Small intestine (tissue), 7 donors: ENCODE results near the gene RRP12. TPM values are rescaled to one million over a fixed set of nuclear protein-coding genes. Genes with fewer than 3 reads are reported as not detected.

ENCODE experiments used
- DNase-seq, 2 donors: peaks; one replicate each; pipeline versions ENCODE4 v3.0.0 to v3.0.0-alpha.2; 2013
- FAIRE-seq: peaks from 2 replicates; lab custom pipeline; 2012; peaks lifted over from hg19 to GRCh38; lab: Jason Lieb, UNC
- H3K27ac ChIP-seq, 3 donors: one replicate each; pipeline ENCODE4 v1.5.1; 2013; ENCODE audit warnings: low read length in 2 of 3, mild to moderate bottlenecking in 2 of 3, control low read depth in 1 of 3, inconsistent platforms in 1 of 3, low read depth in 1 of 3, moderate library complexity in 1 of 3
- H3K27me3 ChIP-seq, 3 donors: one replicate each; pipeline ENCODE4 v1.6.1; 2013; ENCODE audit warnings: low read length in 3 of 3, inconsistent platforms in 1 of 3; ENCODE audit not compliant: control insufficient read depth in 3 of 3, insufficient read depth in 3 of 3
- H3K36me3 ChIP-seq, 3 donors: one replicate each; pipeline ENCODE4 v1.6.1; 2013; ENCODE audit warnings: low read length in 3 of 3, inconsistent platforms in 1 of 3, low read depth in 1 of 3, mild to moderate bottlenecking in 1 of 3, moderate library complexity in 1 of 3; ENCODE audit not compliant: control insufficient read depth in 3 of 3, insufficient read depth in 2 of 3
- H3K4me1 ChIP-seq, 3 donors: one replicate each; pipeline ENCODE4 v1.6.1; 2013; ENCODE audit warnings: low read length in 2 of 3, inconsistent platforms in 1 of 3, low read depth in 1 of 3, mild to moderate bottlenecking in 1 of 3, moderate library complexity in 1 of 3; ENCODE audit not compliant: control insufficient read depth in 3 of 3, insufficient read depth in 2 of 3
- H3K4me3 ChIP-seq, 3 donors: one replicate each; pipeline ENCODE4 v1.5.1; 2013; ENCODE audit warnings: low read length in 3 of 3, control low read depth in 1 of 3, inconsistent platforms in 1 of 3, low read depth in 1 of 3, mild to moderate bottlenecking in 1 of 3, moderate library complexity in 1 of 3
- H3K9me3 ChIP-seq, 2 donors: one replicate each; pipeline ENCODE4 v1.6.1; 2013; ENCODE audit warnings: low read depth in 1 of 2, low read length in 1 of 2; ENCODE audit not compliant: control insufficient read depth in 2 of 2, insufficient read depth in 1 of 2
- WGBS, 3 donors: extraction: QIAGEN DNeasy Blood & Tissue Kit; methylation state at CpG; one replicate each; pipeline ENCODE4 v1.1.7; 2013; 5-methylcytosine and 5-hydroxymethylcytosine counted together
- polyA plus RNA-seq, 4 donors: library from polyadenylated mRNA; stranded (reverse) in 3 of 4; unstranded in 1 of 4; fragments of 200-250 nt in 3 of 4; fragments of 120-200 nt in 1 of 4; gene quantifications; one replicate each; pipeline versions ENCODE4 v1.2.1 to v1.2.3, GENCODE V29; 2013
- donor health status: healthy with polysubstance abuse.
- donor health status: control.
- donor health status: control.
- donor health status: Bipolar disorder and iron deficiency.
- donor health status: healthy.

RRP12 gene
- polyA plus RNA-seq, 4 donors = 6.0 to 24.5 (median 12.5) TPM

- Histone ChIP-seq H3K27ac (no peak overlapping the region), H3K9me3 (no peaks in the 10 kb centered on the region), H3K4me1 (no peaks in the 10 kb centered on the region), H3K4me3 (no peak overlapping the region), H3K27me3 (no peaks in the 10 kb centered on the region), H3K36me3 (peaks cover 0 to 83% (median 8%) of the 10 kb centered on the region in 3 donors)
- DNase-seq (no peak), FAIRE-seq (no peak)
- 68 to 80% (median 74%) methylated on average over 3 of the region's 3 CpGs for WGBS, 3 donors
These were observed 42.4 kb downstream of the RRP12 start for GRCh38 chr10:97358781-97359180.

GRCh38 chr10:97358349-97358748, 42.8 kb downstream of the RRP12 start:
- Histone ChIP-seq H3K27ac (no peak overlapping the region), H3K9me3 (no peaks in the 10 kb centered on the region), H3K4me1 (no peaks in the 10 kb centered on the region), H3K36me3 (peaks cover 0 to 78% (median 8%) of the 10 kb centered on the region in 3 donors), H3K27me3 (no peaks in the 10 kb centered on the region), H3K4me3 (no peak overlapping the region)
- FAIRE-seq = no peak
- 94 to 100% (median 96%) methylated on average over 4 of the region's 4 CpGs for WGBS, 3 donors
- no peak for DNase-seq

- no peak for FAIRE-seq
- no peak overlapping the region for H3K27ac ChIP-seq
- no peaks in the 10 kb centered on the region for H3K9me3 ChIP-seq
- H3K36me3 ChIP-seq = peaks cover 0 to 65% (median 8%) of the 10 kb centered on the region in 3 donors
- WGBS, 3 donors = 78 to 93% (median 89%) methylated on average over 7 of the region's 7 CpGs
- DNase-seq = no peak
- no peak overlapping the region for H3K4me3 ChIP-seq
- H3K4me1 ChIP-seq = no peaks in the 10 kb centered on the region
- no peaks in the 10 kb centered on the region for H3K27me3 ChIP-seq
These were observed 44.2 kb downstream of the RRP12 start for GRCh38 chr10:97356918-97357317.

GRCh38 chr10:97356318-97356914, 44.7 kb downstream of the RRP12 start:
- Histone ChIP-seq H3K27me3 (no peaks in the 10 kb centered on the region), H3K27ac (no peak overlapping the region), H3K9me3 (no peaks in the 10 kb centered on the region), H3K36me3 (peaks cover 0 to 63% (median 8%) of the 10 kb centered on the region in 3 donors), H3K4me1 (no peaks in the 10 kb centered on the region), H3K4me3 (no peak overlapping the region)
- WGBS, 3 donors = 80 to 88% (median 86%) methylated on average over 6 of the region's 6 CpGs
- DNase-seq = no peak
- FAIRE-seq = no peak

- DNase-seq (peak; percentile 30 to 54), FAIRE-seq (no peak)
- Histone ChIP-seq H3K27me3 (no peaks in the 10 kb centered on the region), H3K27ac (no peak overlapping the region), H3K4me1 (peaks cover 0 to 3% (median 0%) of the 10 kb centered on the region in 3 donors), H3K4me3 (no peak overlapping the region), H3K9me3 (peaks cover 0 to 3% of the 10 kb centered on the region in 2 donors), H3K36me3 (peaks cover 0 to 54% (median 8%) of the 10 kb centered on the region in 3 donors)
- WGBS, 3 donors = 47 to 54% (median 52%) methylated on average over 5 of the region's 5 CpGs
These were observed 45.6 kb downstream of the RRP12 start for GRCh38 chr10:97355571-97355975.

- no peak for FAIRE-seq
These were observed 47.2 kb downstream of the RRP12 start for GRCh38 chr10:97353945-97354344.

GRCh38 chr10:97349752-97350513, 51.2 kb downstream of the RRP12 start:
- Histone ChIP-seq H3K4me3 (no peak overlapping the region), H3K9me3 (peaks cover 0 to 6% of the 10 kb centered on the region in 2 donors), H3K27me3 (no peaks in the 10 kb centered on the region), H3K4me1 (peaks cover 2 to 15% (median 2%) of the 10 kb centered on the region in 3 donors), H3K27ac (peak overlapping the region in 2 of 3 donors; percentile 11 to 60), H3K36me3 (peaks cover 0 to 3% (median 0%) of the 10 kb centered on the region in 3 donors)
- DNase-seq (peak; percentile 74 to 92), FAIRE-seq (no peak)
- WGBS, 3 donors = 19 to 64% (median 33%) methylated on average over 12 of the region's 12 CpGs

More at GRCh38 chr10:97353945-97354344, 47.2 kb downstream of the RRP12 start:
- 87 to 96% (median 93%) methylated on average over 4 of the region's 4 CpGs for WGBS, 3 donors
- Histone ChIP-seq H3K9me3 (peaks cover 0 to 6% of the 10 kb centered on the region in 2 donors), H3K27me3 (no peaks in the 10 kb centered on the region), H3K36me3 (peaks cover 0 to 38% (median 8%) of the 10 kb centered on the region in 3 donors), H3K27ac (no peak overlapping the region), H3K4me1 (peaks cover 2 to 15% (median 2%) of the 10 kb centered on the region in 3 donors), H3K4me3 (no peak overlapping the region)
- no peak for DNase-seq

- no peak for FAIRE-seq
- H3K4me3 ChIP-seq = no peak overlapping the region
- H3K4me1 ChIP-seq = peaks cover 2 to 15% (median 2%) of the 10 kb centered on the region in 3 donors
- WGBS, 3 donors = 95 to 100% (median 97%) methylated on average over 4 of the region's 4 CpGs
- H3K27me3 ChIP-seq = no peaks in the 10 kb centered on the region
- no peak for DNase-seq
- no peak overlapping the region for H3K27ac ChIP-seq
- no peaks in the 10 kb centered on the region for H3K36me3 ChIP-seq
- peaks cover 0 to 6% of the 10 kb centered on the region in 2 donors for H3K9me3 ChIP-seq
These were observed 53.8 kb downstream of the RRP12 start for GRCh38 chr10:97347317-97347716.
